ENCODE measurements around the gene PARP9.

PARP9 gene

GRCh38 chr3:122493296-122493695, 70.8 kb downstream of the PARP9 start:
- DNase-seq (ENCODE audit: extremely low read depth in 1 of 2, low read depth in 1 of 2), result no peak

- DNase-seq (ENCODE audit: extremely low read depth in 1 of 2, low read depth in 1 of 2), result no peak
Observed at GRCh38 chr3:122488262-122488973, 75.7 kb downstream of the PARP9 start.

- no peak for DNase-seq (ENCODE audit: extremely low read depth in 1 of 2, low read depth in 1 of 2)
Observed at GRCh38 chr3:122484985-122485384, 79.1 kb downstream of the PARP9 start.

DNA sequence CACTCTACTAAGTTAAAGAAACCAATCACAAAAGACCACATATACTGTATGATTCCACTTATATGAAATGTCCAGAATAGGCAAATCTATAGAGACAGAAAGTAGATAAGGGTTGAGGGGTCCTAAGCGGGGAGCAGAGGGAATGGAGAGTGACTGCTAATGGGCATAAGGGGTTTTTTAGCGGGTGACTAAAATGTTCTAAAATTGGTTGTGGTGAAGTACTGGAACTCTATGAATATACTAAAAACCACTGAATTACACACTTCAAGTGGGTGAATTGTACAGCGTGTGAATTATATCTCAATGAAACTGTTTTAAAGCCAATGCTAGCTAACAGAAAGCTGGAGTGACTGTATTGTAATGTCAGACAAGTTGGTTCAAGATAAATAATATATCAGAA, 82.7 kb downstream of the PARP9 start:
- DNase-seq (ENCODE audit: extremely low read depth in 1 of 2, low read depth in 1 of 2), result no peak
